Measurements from ENCODE around the gene ELAVL1.

DNA sequence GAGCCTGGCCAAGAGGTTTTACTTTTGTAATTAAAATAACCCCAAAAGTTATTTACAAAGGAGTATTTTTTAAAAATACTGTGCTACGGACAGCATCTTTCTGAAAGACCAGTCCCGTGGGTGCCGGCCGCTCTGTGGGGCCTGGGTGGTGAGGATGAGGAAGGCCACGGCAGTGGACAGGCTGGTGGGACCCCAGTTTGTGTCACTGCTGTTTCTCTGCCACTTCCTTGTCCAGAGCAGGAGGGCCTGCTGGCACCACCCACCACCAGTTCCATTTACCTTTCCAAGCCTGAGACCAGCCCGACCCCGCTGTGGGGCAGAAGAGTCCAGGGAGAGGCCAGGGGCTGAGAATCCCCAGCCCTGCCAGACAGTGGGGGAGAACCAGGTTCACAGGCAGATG, 23.8 kb downstream of the ELAVL1 start:
- TF ChIP-seq, protein P1, sequence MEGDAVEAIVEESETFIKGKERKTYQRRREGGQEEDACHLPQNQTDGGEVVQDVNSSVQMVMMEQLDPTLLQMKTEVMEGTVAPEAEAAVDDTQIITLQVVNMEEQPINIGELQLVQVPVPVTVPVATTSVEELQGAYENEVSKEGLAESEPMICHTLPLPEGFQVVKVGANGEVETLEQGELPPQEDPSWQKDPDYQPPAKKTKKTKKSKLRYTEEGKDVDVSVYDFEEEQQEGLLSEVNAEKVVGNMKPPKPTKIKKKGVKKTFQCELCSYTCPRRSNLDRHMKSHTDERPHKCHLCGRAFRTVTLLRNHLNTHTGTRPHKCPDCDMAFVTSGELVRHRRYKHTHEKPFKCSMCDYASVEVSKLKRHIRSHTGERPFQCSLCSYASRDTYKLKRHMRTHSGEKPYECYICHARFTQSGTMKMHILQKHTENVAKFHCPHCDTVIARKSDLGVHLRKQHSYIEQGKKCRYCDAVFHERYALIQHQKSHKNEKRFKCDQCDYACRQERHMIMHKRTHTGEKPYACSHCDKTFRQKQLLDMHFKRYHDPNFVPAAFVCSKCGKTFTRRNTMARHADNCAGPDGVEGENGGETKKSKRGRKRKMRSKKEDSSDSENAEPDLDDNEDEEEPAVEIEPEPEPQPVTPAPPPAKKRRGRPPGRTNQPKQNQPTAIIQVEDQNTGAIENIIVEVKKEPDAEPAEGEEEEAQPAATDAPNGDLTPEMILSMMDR (IDR thresholded peaks at IDR 0.05), result no peak
- no peak for TF ChIP-seq POLR2A (IDR thresholded peaks at IDR 0.05)
